ENCODE measurements around the gene RSRC1.

- TF ChIP-seq CTCF (IDR thresholded peaks at IDR 0.05) (no peak), POLR2A (IDR thresholded peaks at IDR 0.05) (no peak)
Measured at GRCh38 chr3:158509891-158510290, 400.0 kb downstream of the RSRC1 start.
